ENCODE measurements around the gene DNAH6. TPM values are rescaled to one million over a fixed set of nuclear protein-coding genes. Genes with fewer than 3 reads are reported as not detected.

DNAH6 gene, protein sequence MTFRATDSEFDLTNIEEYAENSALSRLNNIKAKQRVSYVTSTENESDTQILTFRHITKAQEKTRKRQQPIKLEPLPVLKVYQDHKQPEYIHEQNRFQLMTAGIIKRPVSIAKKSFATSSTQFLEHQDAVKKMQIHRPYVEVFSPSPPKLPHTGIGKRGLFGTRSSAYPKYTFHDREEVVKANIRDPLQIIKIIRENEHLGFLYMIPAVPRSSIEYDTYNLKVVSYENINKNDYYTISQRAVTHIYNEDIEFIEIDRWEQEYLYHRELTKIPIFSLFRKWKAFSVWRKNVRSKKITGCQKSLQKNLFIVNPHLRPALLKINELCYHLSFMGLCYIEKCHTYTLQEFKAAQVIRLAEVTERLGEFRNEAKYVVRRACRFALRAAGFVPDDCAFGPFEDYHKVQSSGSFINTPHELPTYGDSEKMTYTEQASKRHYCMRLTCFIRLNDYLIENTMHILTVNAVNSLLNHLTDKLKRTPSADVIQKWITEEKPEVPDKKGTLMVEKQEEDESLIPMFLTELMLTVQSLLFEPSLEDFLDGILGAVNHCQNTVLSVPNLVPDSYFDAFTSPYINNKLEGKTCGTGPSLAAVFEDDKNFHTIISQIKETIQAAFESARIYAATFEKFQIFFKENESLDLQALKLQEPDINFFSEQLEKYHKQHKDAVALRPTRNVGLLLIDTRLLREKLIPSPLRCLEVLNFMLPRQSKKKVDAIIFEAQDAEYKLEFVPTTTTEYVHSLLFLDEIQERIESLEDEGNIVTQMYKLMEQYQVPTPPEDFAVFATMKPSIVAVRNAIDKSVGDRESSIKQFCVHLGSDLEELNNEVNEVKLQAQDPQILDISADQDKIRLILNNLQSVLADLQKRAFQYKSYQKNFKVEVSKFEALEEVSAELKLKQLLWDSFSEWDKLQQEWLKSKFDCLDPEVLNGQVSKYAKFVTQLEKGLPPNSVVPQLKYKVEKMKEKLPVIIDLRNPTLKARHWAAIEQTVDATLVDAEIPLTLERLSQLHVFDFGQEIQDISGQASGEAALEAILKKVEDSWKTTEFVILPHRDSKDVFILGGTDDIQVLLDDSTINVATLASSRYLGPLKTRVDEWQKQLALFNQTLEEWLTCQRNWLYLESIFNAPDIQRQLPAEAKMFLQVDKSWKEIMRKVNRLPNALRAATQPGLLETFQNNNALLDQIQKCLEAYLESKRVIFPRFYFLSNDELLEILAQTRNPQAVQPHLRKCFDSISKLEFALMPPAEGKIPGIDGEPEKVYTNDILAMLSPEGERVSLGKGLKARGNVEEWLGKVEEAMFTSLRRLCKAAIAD (N-terminal part only)
- under 0.01 and 0.39 TPM in 2 replicates for total RNA-seq

DNA sequence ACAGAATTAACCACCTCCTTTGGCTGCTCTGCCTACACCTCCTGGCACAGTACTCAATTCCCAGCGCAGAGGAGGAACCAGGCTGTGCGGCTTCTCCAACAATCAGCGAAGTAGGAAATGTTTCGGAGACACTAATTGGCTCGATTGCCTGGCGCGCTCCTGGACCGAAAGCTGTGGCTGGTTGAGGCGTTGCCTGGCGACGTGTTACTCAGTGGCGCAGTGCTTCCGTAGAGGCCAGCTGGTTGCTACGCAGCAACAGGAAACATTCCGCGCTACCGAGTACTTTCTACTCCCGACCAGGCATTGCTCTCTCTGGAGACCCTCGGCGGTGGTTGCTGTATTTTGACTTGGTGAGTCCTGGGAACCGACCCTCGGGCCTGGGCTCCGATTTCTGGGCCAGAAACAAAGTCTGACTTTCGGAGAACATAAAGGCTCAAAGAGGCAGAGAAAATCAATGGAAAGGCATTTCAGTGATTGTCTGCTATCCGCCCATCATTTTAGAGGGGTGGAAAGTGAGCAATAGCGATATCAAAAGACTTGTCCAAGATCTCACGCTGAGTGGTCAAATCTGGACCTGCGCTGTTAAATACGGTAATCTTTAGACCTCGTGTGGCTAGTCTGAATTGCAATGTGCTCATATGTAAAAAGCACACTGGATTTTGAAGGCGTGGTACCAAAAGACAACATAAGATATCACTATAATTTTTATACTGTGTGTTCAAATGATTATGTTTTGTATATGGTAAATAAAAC is at the start of gene DNAH6:
Gene DNAH6, plus strand, starts transcription at position 265 of the 753 bp plus-strand sequence. CDS start 1,329 bp downstream, outside the sequence.

Other genes starting within 250 kb of the DNAH6 start
- gene SUCLG1, start 57.2 kb upstream of the DNAH6 start, total RNA-seq: 43.2 and 47.9 TPM in 2 replicates

Data from placental epithelial cell (primary cell).